Coronary artery (tissue), 2 donors: ENCODE results near the gene NBAS.

ENCODE experiments used
- DNase-seq: peaks from one replicate; pipeline ENCODE4 v3.0.0-alpha.2; 2017; ENCODE audit warnings: low spot score
- H3K27ac ChIP-seq, 2 donors: fragments of 200-600 bp; sonication (generic); one replicate each; pipeline ENCODE4 v1.5.1; 2016 to 2019
- H3K4me3 ChIP-seq: fragments of 200-600 bp; sonication (generic); 2 replicates; pipeline ENCODE4 v1.5.1; 2016; ENCODE audit warnings: mild to moderate bottlenecking, moderate library complexity
- CTCF ChIP-seq: fragments of 200-600 bp; sonication (generic); IDR thresholded peaks from one replicate; pipeline ENCODE4 v1.5.1; 2019; ENCODE audit warnings: antibody characterized with exemption

NBAS gene

GRCh38 chr2:15605721-15606120 is 44.6 kb upstream of the NBAS start:
- TF ChIP-seq CTCF, result no peak
- Histone ChIP-seq H3K27ac (no peak overlapping the region), H3K4me3 (no peak overlapping the region)
- no peak for DNase-seq

GRCh38 chr2:15603948-15604347 is 42.8 kb upstream of the NBAS start:
- Histone ChIP-seq H3K27ac (no peak overlapping the region), H3K4me3 (no peak overlapping the region)
- DNase-seq, result no peak
- no peak for TF ChIP-seq CTCF

GRCh38 chr2:15603044-15603765 is 42.1 kb upstream of the NBAS start:
- no peak for DNase-seq
- TF ChIP-seq CTCF, result no peak

GRCh38 chr2:15602393-15602792 is 41.3 kb upstream of the NBAS start:
- Histone ChIP-seq H3K4me3 (no peak overlapping the region), H3K27ac (no peak overlapping the region)
- TF ChIP-seq CTCF, result no peak
- DNase-seq, result no peak

More at GRCh38 chr2:15603044-15603765, 42.1 kb upstream of the NBAS start:
- H3K4me3 ChIP-seq, result no peak overlapping the region
- no peak overlapping the region for H3K27ac ChIP-seq

- Histone ChIP-seq H3K27ac (no peak overlapping the region), H3K4me3 (no peak overlapping the region)
- TF ChIP-seq CTCF, result no peak
- DNase-seq, result no peak
Observed at GRCh38 chr2:15601681-15602080, 40.5 kb upstream of the NBAS start.

GRCh38 chr2:15599994-15600393 is 38.9 kb upstream of the NBAS start:
- no peak for TF ChIP-seq CTCF
- Histone ChIP-seq H3K27ac (no peak overlapping the region), H3K4me3 (no peak overlapping the region)
- DNase-seq, result no peak

- DNase-seq, result no peak
- TF ChIP-seq CTCF, result no peak
- H3K27ac ChIP-seq, result no peak overlapping the region
- H3K4me3 ChIP-seq, result no peak overlapping the region
Observed at GRCh38 chr2:15596968-15597367, 35.8 kb upstream of the NBAS start.
